Hepatocyte (in vitro differentiated cells): ENCODE data around the gene ALK.

ENCODE experiments used
- EZH2 ChIP-seq: fragments of 200-600 bp; sonication (generic); IDR thresholded peaks from 2 replicates; pipeline ENCODE4 v1.6.1; 2016; ENCODE audit warnings: antibody characterized with exemption, mild to moderate bottlenecking, borderline replicate concordance
- EZH2phosphoT487 ChIP-seq: fragments of 200-600 bp; sonication (generic); IDR thresholded peaks from one replicate; pipeline ENCODE4 v1.6.1; 2018; ENCODE audit warnings: antibody characterized with exemption, mild to moderate bottlenecking, low read depth, moderate library complexity; ENCODE audit not compliant: unreplicated experiment, severe bottlenecking
- TF ChIP-seq, protein P1 (sequence below): fragments of 200-600 bp; sonication (generic); IDR thresholded peaks from 2 replicates; pipeline ENCODE4 v1.5.1; 2016; ENCODE audit warnings: antibody characterized with exemption, mild to moderate bottlenecking; ENCODE audit not compliant: poor library complexity

DNA sequence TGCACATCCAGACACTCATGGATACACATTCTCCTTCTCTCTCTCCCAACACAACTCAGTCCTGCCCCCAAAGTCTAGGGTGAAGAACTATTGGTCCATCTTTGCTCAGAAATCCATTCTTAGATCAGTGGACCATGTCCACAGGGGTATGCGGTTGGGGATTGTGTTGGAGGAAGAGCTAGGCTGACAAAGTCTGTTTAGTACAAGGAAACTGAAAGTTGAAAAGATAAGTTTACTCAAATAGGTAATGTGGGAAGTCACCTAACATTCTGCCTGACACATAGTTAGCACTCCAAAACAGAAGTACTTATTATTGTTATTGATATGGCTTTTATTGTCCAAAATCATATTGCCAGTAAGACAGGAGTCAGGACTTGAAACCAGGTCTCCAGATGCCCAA is 55.9 kb downstream of the ALK start:
- TF ChIP-seq EZH2 (no peak), EZH2phosphoT487 (no peak)
- TF ChIP-seq, protein P1, sequence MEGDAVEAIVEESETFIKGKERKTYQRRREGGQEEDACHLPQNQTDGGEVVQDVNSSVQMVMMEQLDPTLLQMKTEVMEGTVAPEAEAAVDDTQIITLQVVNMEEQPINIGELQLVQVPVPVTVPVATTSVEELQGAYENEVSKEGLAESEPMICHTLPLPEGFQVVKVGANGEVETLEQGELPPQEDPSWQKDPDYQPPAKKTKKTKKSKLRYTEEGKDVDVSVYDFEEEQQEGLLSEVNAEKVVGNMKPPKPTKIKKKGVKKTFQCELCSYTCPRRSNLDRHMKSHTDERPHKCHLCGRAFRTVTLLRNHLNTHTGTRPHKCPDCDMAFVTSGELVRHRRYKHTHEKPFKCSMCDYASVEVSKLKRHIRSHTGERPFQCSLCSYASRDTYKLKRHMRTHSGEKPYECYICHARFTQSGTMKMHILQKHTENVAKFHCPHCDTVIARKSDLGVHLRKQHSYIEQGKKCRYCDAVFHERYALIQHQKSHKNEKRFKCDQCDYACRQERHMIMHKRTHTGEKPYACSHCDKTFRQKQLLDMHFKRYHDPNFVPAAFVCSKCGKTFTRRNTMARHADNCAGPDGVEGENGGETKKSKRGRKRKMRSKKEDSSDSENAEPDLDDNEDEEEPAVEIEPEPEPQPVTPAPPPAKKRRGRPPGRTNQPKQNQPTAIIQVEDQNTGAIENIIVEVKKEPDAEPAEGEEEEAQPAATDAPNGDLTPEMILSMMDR: no peak
